H9 (cell line): ENCODE results near the gene BRD1. TPM values are rescaled to one million over a fixed set of nuclear protein-coding genes. Genes with fewer than 3 reads are reported as not detected.

Experiments used
- DNase-seq: peaks from one replicate; pipeline ENCODE4 v3.0.0-alpha.2; 2017
- H2AFZ ChIP-seq: one replicate; pipeline ENCODE4 v1.6.1; 2013; ENCODE audit warnings: mild to moderate bottlenecking, low read length, control low read depth, moderate library complexity
- H2AK5ac ChIP-seq: 2 replicates; pipeline ENCODE4 v1.6.1; 2013; ENCODE audit warnings: low read length, control low read depth, mixed read lengths; ENCODE audit not compliant: insufficient read length
- H2BK120ac ChIP-seq: one replicate; pipeline ENCODE4 v1.6.1; 2013; ENCODE audit warnings: low read depth, mild to moderate bottlenecking, low read length, control low read depth, inconsistent platforms; ENCODE audit not compliant: poor library complexity, severe bottlenecking
- H2BK12ac ChIP-seq: 2 replicates; pipeline ENCODE4 v1.6.1; 2013; ENCODE audit warnings: low read length, control low read depth, mixed read lengths, low read depth; ENCODE audit not compliant: insufficient read length
- H2BK15ac ChIP-seq: 2 replicates; pipeline ENCODE4 v1.6.1; 2013; ENCODE audit warnings: low read depth, low read length, control low read depth
- H2BK20ac ChIP-seq: one replicate; pipeline ENCODE4 v1.6.1; 2013; ENCODE audit warnings: low read depth, mild to moderate bottlenecking, low read length, control low read depth, inconsistent platforms; ENCODE audit not compliant: poor library complexity, severe bottlenecking
- H2BK5ac ChIP-seq: 2 replicates; pipeline ENCODE4 v1.6.1; 2013; ENCODE audit warnings: low read length, control low read depth, mixed read lengths; ENCODE audit not compliant: insufficient read length
- H3K14ac ChIP-seq: 2 replicates; pipeline ENCODE4 v1.6.1; 2013; ENCODE audit warnings: low read length, control low read depth; ENCODE audit not compliant: insufficient read depth
- H3K18ac ChIP-seq: 2 replicates; pipeline ENCODE4 v1.6.1; 2013; ENCODE audit warnings: low read depth, mild to moderate bottlenecking, mixed read lengths, low read length, control low read depth; ENCODE audit not compliant: insufficient read length
- H3K23ac ChIP-seq: 2 replicates; pipeline ENCODE4 v1.6.1; 2013; ENCODE audit warnings: low read length, control low read depth, mixed read lengths, low read depth; ENCODE audit not compliant: insufficient read length
- H3K23me2 ChIP-seq: 2 replicates; pipeline ENCODE4 v1.6.1; 2013; ENCODE audit warnings: low read depth, mild to moderate bottlenecking, mixed read lengths, low read length, control low read depth; ENCODE audit not compliant: insufficient read length, poor library complexity, severe bottlenecking
- H3K27ac ChIP-seq: 2 replicates; pipeline ENCODE4 v1.5.1; 2013; ENCODE audit warnings: low read length, control low read depth, mixed read lengths, low read depth; ENCODE audit not compliant: insufficient read length
- H3K27me3 ChIP-seq: 2 replicates; pipeline ENCODE4 v1.6.1; 2013; ENCODE audit warnings: low read length, control low read depth, inconsistent platforms; ENCODE audit not compliant: insufficient read depth
- H3K4ac ChIP-seq: 2 replicates; pipeline ENCODE4 v1.6.1; 2013; ENCODE audit warnings: low read depth, mild to moderate bottlenecking, control low read depth, inconsistent platforms, low read length, moderate library complexity
- H3K4me1 ChIP-seq: 2 replicates; pipeline ENCODE4 v1.6.1; 2013; ENCODE audit warnings: low read length, control low read depth, inconsistent platforms; ENCODE audit not compliant: insufficient read depth
- H3K4me2 ChIP-seq: 2 replicates; pipeline ENCODE4 v1.6.1; 2013; ENCODE audit warnings: low read length, control low read depth, mixed read lengths; ENCODE audit not compliant: insufficient read length, insufficient read depth
- H3K56ac ChIP-seq: 2 replicates; pipeline ENCODE4 v1.6.1; 2013; ENCODE audit warnings: low read depth, mild to moderate bottlenecking, mixed read lengths, low read length, control low read depth; ENCODE audit not compliant: insufficient read length
- H3K79me1 ChIP-seq: 2 replicates; pipeline ENCODE4 v1.6.1; 2013; ENCODE audit warnings: low read depth, mild to moderate bottlenecking, moderate library complexity, low read length, control low read depth, inconsistent platforms; ENCODE audit not compliant: insufficient read depth, poor library complexity, severe bottlenecking
- H3K79me2 ChIP-seq: 2 replicates; pipeline ENCODE4 v1.6.1; 2013; ENCODE audit warnings: low read length, control low read depth, inconsistent platforms; ENCODE audit not compliant: insufficient read depth
- H3K9ac ChIP-seq: 2 replicates; pipeline ENCODE4 v1.6.1; 2013; ENCODE audit warnings: low read length, control low read depth, mixed read lengths; ENCODE audit not compliant: insufficient read length; ENCODE audit errors: extremely low read depth
- H3K9me3 ChIP-seq: one replicate; pipeline ENCODE4 v1.6.1; 2013; ENCODE audit warnings: low read depth, low read length, inconsistent platforms; ENCODE audit not compliant: control insufficient read depth
- H3T11ph ChIP-seq: one replicate; pipeline ENCODE4 v1.6.1; 2013; ENCODE audit warnings: mild to moderate bottlenecking, low read length, control low read depth, inconsistent platforms
- H4K20me1 ChIP-seq: one replicate; pipeline ENCODE4 v1.6.1; 2013; ENCODE audit not compliant: control insufficient read depth, insufficient read length, insufficient read depth
- H4K5ac ChIP-seq: 2 replicates; pipeline ENCODE4 v1.6.1; 2013; ENCODE audit warnings: low read depth, mild to moderate bottlenecking, mixed read lengths, low read length, control low read depth; ENCODE audit not compliant: insufficient read length
- H4K8ac ChIP-seq: replicated peaks from 2 replicates; pipeline ENCODE4 v1.6.1; 2013; ENCODE audit warnings: low read length, control low read depth, mixed read lengths, low read depth; ENCODE audit not compliant: insufficient read length
- H4K91ac ChIP-seq: 2 replicates; pipeline ENCODE4 v1.6.1; 2013; ENCODE audit warnings: low read depth, mild to moderate bottlenecking, moderate library complexity, mixed read lengths, low read length, control low read depth; ENCODE audit not compliant: insufficient read length
- H3K27ac Mint-ChIP-seq, 3 experiments: 2 replicates in 2 of 3; 3 replicates in 1 of 3; pipeline ENCODE4 v1.8.0; 2020 to 2021; ENCODE audit warnings: mixed read lengths in 3 of 3, mild to moderate bottlenecking in 1 of 3, moderate library complexity in 1 of 3
- H3K27me3 Mint-ChIP-seq: 2 replicates; pipeline ENCODE4 v1.8.0; 2021; ENCODE audit warnings: low read depth, mild to moderate bottlenecking, moderate library complexity, mixed read lengths
- H3K36me3 Mint-ChIP-seq, 3 experiments: 2 replicates in 2 of 3; 3 replicates in 1 of 3; pipeline ENCODE4 v1.8.0; 2020 to 2021; ENCODE audit warnings: low read depth in 3 of 3, mixed read lengths in 3 of 3; ENCODE audit not compliant: insufficient read depth in 1 of 3
- H3K4me1 Mint-ChIP-seq, 2 experiments: 2 replicates each; pipeline ENCODE4 v1.8.0; 2020; ENCODE audit warnings: mixed read lengths in 2 of 2
- H3K4me3 Mint-ChIP-seq, 2 experiments: 2 replicates in 1 of 2; 3 replicates in 1 of 2; pipeline ENCODE4 v1.8.0; 2020 to 2021; ENCODE audit warnings: mild to moderate bottlenecking in 2 of 2, mixed read lengths in 2 of 2, moderate library complexity in 1 of 2
- H3K9me3 Mint-ChIP-seq, 2 experiments: 2 replicates in 1 of 2; 3 replicates in 1 of 2; pipeline ENCODE4 v1.8.0; 2020; ENCODE audit warnings: mild to moderate bottlenecking in 2 of 2, mixed read lengths in 2 of 2, moderate library complexity in 1 of 2
- WGBS: extraction: QIAGEN DNeasy Blood & Tissue Kit; methylation state at CpG from one replicate; pipeline ENCODE4 v1.1.7; 2013; ENCODE audit warnings: missing lambda C conversion rate, low lambda C conversion rate, mixed read lengths; ENCODE audit not compliant: insufficient read length; ENCODE audit errors: extremely low coverage; 5-methylcytosine and 5-hydroxymethylcytosine counted together
- total RNA-seq: library from RNA; stranded (reverse); gene quantifications from 2 replicates; pipeline ENCODE4 v1.2.1, GENCODE V29; 2021
- TF ChIP-seq, protein P1 (sequence below): fragments of 200-600 bp; sonication (generic); conservative IDR thresholded peaks from 3 replicates; pipeline ENCODE4 v1.8.0; 2021; ENCODE audit warnings: antibody characterized with exemption, mild to moderate bottlenecking

BRD1 gene
- total RNA-seq, 1 experiment from 2014 or later: 51.3 TPM

DNA sequence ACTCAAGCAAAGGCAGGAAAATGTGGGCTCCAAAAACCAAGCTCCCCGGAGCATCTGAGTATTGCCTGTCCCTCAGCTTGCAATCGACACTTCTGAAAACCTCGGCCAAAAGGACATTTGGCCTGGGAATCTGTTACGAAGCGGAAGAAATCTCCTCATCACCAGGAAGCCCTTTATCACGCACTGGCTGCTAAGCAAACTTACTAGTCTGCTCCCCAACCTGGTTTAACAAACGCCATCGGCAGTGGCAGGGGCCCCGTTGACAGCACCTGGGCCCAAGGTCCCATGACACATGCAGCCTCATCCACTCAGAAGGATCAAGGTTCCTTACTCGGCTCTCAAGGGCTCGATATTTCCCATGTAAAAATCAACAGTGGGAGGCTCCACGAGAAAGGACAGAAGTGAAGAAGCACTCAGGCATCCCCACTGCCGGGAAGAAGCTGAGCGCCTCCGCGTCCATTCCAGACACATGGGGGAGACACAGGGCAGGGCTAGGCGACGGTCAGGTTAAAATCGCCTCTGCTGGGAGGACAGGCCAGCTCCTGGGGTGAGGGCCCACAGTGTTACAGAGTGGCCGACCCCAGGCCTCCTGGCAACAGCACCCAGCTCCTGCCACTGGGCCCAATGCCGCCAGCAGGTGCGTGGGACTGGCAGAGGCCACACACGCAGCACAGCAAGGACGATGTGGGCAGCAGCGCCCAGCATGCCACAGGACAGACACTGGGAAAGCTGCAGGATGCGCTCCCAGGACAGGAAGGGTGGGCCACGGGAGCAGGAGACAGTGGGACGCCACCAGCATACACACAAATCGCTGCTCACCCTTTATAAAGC is 27.1 kb downstream of the BRD1 start:
- TF ChIP-seq, protein P1, sequence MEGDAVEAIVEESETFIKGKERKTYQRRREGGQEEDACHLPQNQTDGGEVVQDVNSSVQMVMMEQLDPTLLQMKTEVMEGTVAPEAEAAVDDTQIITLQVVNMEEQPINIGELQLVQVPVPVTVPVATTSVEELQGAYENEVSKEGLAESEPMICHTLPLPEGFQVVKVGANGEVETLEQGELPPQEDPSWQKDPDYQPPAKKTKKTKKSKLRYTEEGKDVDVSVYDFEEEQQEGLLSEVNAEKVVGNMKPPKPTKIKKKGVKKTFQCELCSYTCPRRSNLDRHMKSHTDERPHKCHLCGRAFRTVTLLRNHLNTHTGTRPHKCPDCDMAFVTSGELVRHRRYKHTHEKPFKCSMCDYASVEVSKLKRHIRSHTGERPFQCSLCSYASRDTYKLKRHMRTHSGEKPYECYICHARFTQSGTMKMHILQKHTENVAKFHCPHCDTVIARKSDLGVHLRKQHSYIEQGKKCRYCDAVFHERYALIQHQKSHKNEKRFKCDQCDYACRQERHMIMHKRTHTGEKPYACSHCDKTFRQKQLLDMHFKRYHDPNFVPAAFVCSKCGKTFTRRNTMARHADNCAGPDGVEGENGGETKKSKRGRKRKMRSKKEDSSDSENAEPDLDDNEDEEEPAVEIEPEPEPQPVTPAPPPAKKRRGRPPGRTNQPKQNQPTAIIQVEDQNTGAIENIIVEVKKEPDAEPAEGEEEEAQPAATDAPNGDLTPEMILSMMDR: 0 out of 3 replicates have a peak, but pooled peaks have one; percentile 12
- Histone ChIP-seq H4K5ac (no peak overlapping the region), H2BK12ac (no peak overlapping the region), H3K79me1 (peaks cover 28% of the 10 kb centered on the region), H4K8ac (no peak overlapping the region), H2BK15ac (no peak overlapping the region), H3K23me2 (no peaks in the 10 kb centered on the region), H2AK5ac (no peak overlapping the region), H3K9ac (no peak overlapping the region), H2BK5ac (no peak overlapping the region), H3K4me2 (no peak overlapping the region), H2AFZ (no peak overlapping the region), H3T11ph (no peak overlapping the region), H3K79me2 (peaks cover 18% of the 10 kb centered on the region; the same call in 1 of the 2 replicates), H3K18ac (no peak overlapping the region), H3K14ac (no peak overlapping the region), H4K20me1 (no peaks in the 10 kb centered on the region), H3K4me1 (no peaks in the 10 kb centered on the region), H3K27me3 (no peaks in the 10 kb centered on the region), H3K56ac (no peak overlapping the region), H3K4ac (no peak overlapping the region), H3K27ac (no peak overlapping the region), H3K9me3 (no peaks in the 10 kb centered on the region), H2BK20ac (no peak overlapping the region), H4K91ac (no peak overlapping the region), H2BK120ac (no peak overlapping the region), H3K23ac (no peak overlapping the region)
- no peak for DNase-seq
- H3K27me3 Mint-ChIP-seq: no peaks in the 10 kb centered on the region
- no peaks in the 10 kb centered on the region for H3K9me3 Mint-ChIP-seq
- peaks cover 2 to 5% of the 10 kb centered on the region in 2 experiments; a peak in 2 of 4 replicates for H3K4me1 Mint-ChIP-seq
- H3K27ac Mint-ChIP-seq: peak overlapping the region; percentile 51 to 82 (median 62); a peak in 3 of 7 replicates
- no peak overlapping the region for H3K4me3 Mint-ChIP-seq
- no CpG with 5 or more reads among the region's 29 CpGs for WGBS
- H3K36me3 Mint-ChIP-seq: peaks cover 25 to 66% (median 58%) of the 10 kb centered on the region in 3 experiments
